Breast epithelium (tissue), 3 donors: ENCODE measurements around the gene OCRL.

Experiments
- CTCF ChIP-seq, 3 donors: fragments of 450-650 bp; IDR thresholded peaks; one replicate each; pipeline ENCODE4 v1.5.1; 2016 to 2017; ENCODE audit warnings: antibody characterized with exemption in 3 of 3, mild to moderate bottlenecking in 3 of 3, moderate library complexity in 3 of 3
- POLR2AphosphoS5 ChIP-seq, 3 donors: sonication (generic); formaldehyde crosslinking; IDR thresholded peaks; one replicate each; pipeline ENCODE4 v1.6.1; 2017; ENCODE audit warnings: antibody characterized with exemption in 3 of 3

GRCh38 chrX:129516402-129516801 is 23.7 kb upstream of the OCRL start:
- TF ChIP-seq CTCF (IDR thresholded peaks at IDR 0.05) (no peak), POLR2AphosphoS5 (IDR thresholded peaks at IDR 0.05) (no peak)
